Left ventricle myocardium superior (tissue), 1 donor: ENCODE measurements around the gene ALDOA. TPM values are rescaled to one million over a fixed set of nuclear protein-coding genes. Genes with fewer than 3 reads are reported as not detected.

ENCODE experiments used
- ATAC-seq: fragments of 200-7000 bp; cut with Tn5 transposase; one replicate; pipeline ENCODE4 v1.9.1; 2020; ENCODE audit warnings: mild to moderate bottlenecking, moderate library complexity
- DNase-seq: peaks from one replicate; pipeline ENCODE4 v3.0.0-alpha.2; 2020
- intact Hi-C: fragments of 100-400 bp; cut with micrococcal nuclease; formaldehyde crosslinking; loops from one replicate; pipeline ENCODE4 v1.11.0; 2022
- total RNA-seq: library from RNA; stranded (reverse); fragmentation: NEBNext Ultra II Directional; extraction: Animal tissue kit (Norgen Biotek cat#: 25700); gene quantifications from one replicate; pipeline ENCODE4 v1.2.1, GENCODE V29; 2021
- donor health status: DM: no; HTN: yes; CAD: no; lungs with severe emphysema.

ALDOA gene
- total RNA-seq, 1 donor from 2014 or later, result 4,258 TPM

GRCh38 chr16:30086291-30087140 is 21.0 kb downstream of the ALDOA start:
- intact Hi-C loops, result no loop called here
- no peak for ATAC-seq
- DNase-seq, result no peak

- intact Hi-C loops, result no loop called here
- ATAC-seq (no peak), DNase-seq (no peak)
These were observed 21.8 kb downstream of the ALDOA start for GRCh38 chr16:30087181-30087898.

GRCh38 chr16:30088237-30088831 is 22.8 kb downstream of the ALDOA start:
- ATAC-seq (no peak), DNase-seq (no peak)
- intact Hi-C loops, result no loop called here

- intact Hi-C loops, result no loop called here
- DNase-seq (no peak), ATAC-seq (no peak)
These were observed 23.5 kb downstream of the ALDOA start for GRCh38 chr16:30088832-30089624.

- DNase-seq, result peak; percentile 43
- no peak for ATAC-seq
- intact Hi-C loops, result no loop called here
These were observed 25.2 kb downstream of the ALDOA start for GRCh38 chr16:30090610-30091331.

- intact Hi-C loops, result no loop called here
- DNase-seq (peak; percentile 97), ATAC-seq (peak; percentile 91)
These were observed 26.2 kb downstream of the ALDOA start, which contains the start of gene TBX6 for GRCh38 chr16:30091474-30092372. TSS of gene TBX6 (minus strand) at chr16:30091924. CDS start at chr16:30091193, 731 bp downstream.

- DNase-seq, result peak; percentile 88
- peak; percentile 56 for ATAC-seq
- intact Hi-C loops, result no loop called here
These were observed 26.9 kb downstream of the ALDOA start for GRCh38 chr16:30092373-30093010.

GRCh38 chr16:30094541-30095165 is 29.1 kb downstream of the ALDOA start:
- no peak for ATAC-seq
- peak; percentile 41 for DNase-seq
- intact Hi-C loops, result no loop called here

GRCh38 chr16:30095166-30096078 is 29.9 kb downstream of the ALDOA start:
- intact Hi-C loops, result no loop called here
- peak; percentile 49 for DNase-seq
- ATAC-seq, result no peak

- DNase-seq (peak; percentile 97), ATAC-seq (peak; percentile 74)
- intact Hi-C loops, result no loop called here
These were observed 30.7 kb downstream of the ALDOA start, which contains the start of gene YPEL3 for GRCh38 chr16:30096105-30096861. TSS of gene YPEL3 (minus strand) at chr16:30096213. CDS start at chr16:30095482, 731 bp downstream.

- intact Hi-C loops, result no loop called here
- DNase-seq, result no peak
These were observed 31.5 kb downstream of the ALDOA start for GRCh38 chr16:30096862-30097563.

GRCh38 chr16:30104090-30104489 is 38.5 kb downstream of the ALDOA start:
- DNase-seq (no peak), ATAC-seq (no peak)

More at GRCh38 chr16:30096862-30097563, 31.5 kb downstream of the ALDOA start:
- ATAC-seq, result no peak

GRCh38 chr16:30104492-30104891 is 38.9 kb downstream of the ALDOA start:
- intact Hi-C loops, result no loop called here
- ATAC-seq, result no peak

More at GRCh38 chr16:30104090-30104489, 38.5 kb downstream of the ALDOA start:
- intact Hi-C loops, result no loop called here

More at GRCh38 chr16:30104492-30104891, 38.9 kb downstream of the ALDOA start:
- DNase-seq, result no peak
